Measurements from ENCODE around the gene MBOAT1.
"Not testable (repeated sequence)": the region's sequence is repeated elsewhere in the genome, so short reads cannot be mapped to it uniquely, and the experiment has no call there.

The MBOAT1 gene

GRCh38 chr6:20153194-20153593 is 59.1 kb downstream of the MBOAT1 start:
- H3K4me3 ChIP-seq (ENCODE audit: low read depth, low read length): no peak overlapping the region
- no peak for TF ChIP-seq CTCF (conservative IDR thresholded peaks at IDR 0.05; ENCODE audit: low read depth, low read length)
- DNase-seq (ENCODE audit: low read depth): no peak

GRCh38 chr6:20148433-20148832 is 63.8 kb downstream of the MBOAT1 start:
- TF ChIP-seq CTCF (conservative IDR thresholded peaks at IDR 0.05; ENCODE audit: low read depth, low read length): no peak
- H3K4me3 ChIP-seq (ENCODE audit: low read depth, low read length): no peak overlapping the region
- DNase-seq (ENCODE audit: low read depth): no peak

GRCh38 chr6:20147469-20147868 is 64.8 kb downstream of the MBOAT1 start:
- no peak for DNase-seq (ENCODE audit: low read depth)
- H3K4me3 ChIP-seq (ENCODE audit: low read depth, low read length): no peak overlapping the region
- no peak for TF ChIP-seq CTCF (conservative IDR thresholded peaks at IDR 0.05; ENCODE audit: low read depth, low read length)

- DNase-seq (ENCODE audit: low read depth); H3K4me3 ChIP-seq (ENCODE audit: low read depth, low read length): not testable (repeated sequence)
Observed at GRCh38 chr6:20146831-20147230, 65.4 kb downstream of the MBOAT1 start.

- no peak for DNase-seq (ENCODE audit: low read depth)
- TF ChIP-seq CTCF (conservative IDR thresholded peaks at IDR 0.05; ENCODE audit: low read depth, low read length): no peak
- no peak overlapping the region for H3K4me3 ChIP-seq (ENCODE audit: low read depth, low read length)
Observed at GRCh38 chr6:20146291-20146690, 66.0 kb downstream of the MBOAT1 start.

GRCh38 chr6:20142866-20143265 is 69.4 kb downstream of the MBOAT1 start:
- TF ChIP-seq CTCF (conservative IDR thresholded peaks at IDR 0.05; ENCODE audit: low read depth, low read length): no peak
- H3K4me3 ChIP-seq (ENCODE audit: low read depth, low read length): no peak overlapping the region
- DNase-seq (ENCODE audit: low read depth): no peak

- no peak for DNase-seq (ENCODE audit: low read depth)
- H3K4me3 ChIP-seq (ENCODE audit: low read depth, low read length): no peak overlapping the region
- TF ChIP-seq CTCF (conservative IDR thresholded peaks at IDR 0.05; ENCODE audit: low read depth, low read length): no peak
Observed at GRCh38 chr6:20141931-20142330, 70.3 kb downstream of the MBOAT1 start.

GRCh38 chr6:20139127-20139963 is 72.9 kb downstream of the MBOAT1 start:
- not testable (repeated sequence) for H3K4me3 ChIP-seq (ENCODE audit: low read depth, low read length)

More at GRCh38 chr6:20139127-20139963, 72.9 kb downstream of the MBOAT1 start:
- not testable (repeated sequence) for DNase-seq (ENCODE audit: low read depth)
